COR-L47 (cell line): ENCODE data around the gene MICAL2.

Source experiments
- DNase-seq: peaks from one replicate; lab custom pipeline; 2025; lab: John Stamatoyannopoulos, UW

Gene MICAL2

DNA sequence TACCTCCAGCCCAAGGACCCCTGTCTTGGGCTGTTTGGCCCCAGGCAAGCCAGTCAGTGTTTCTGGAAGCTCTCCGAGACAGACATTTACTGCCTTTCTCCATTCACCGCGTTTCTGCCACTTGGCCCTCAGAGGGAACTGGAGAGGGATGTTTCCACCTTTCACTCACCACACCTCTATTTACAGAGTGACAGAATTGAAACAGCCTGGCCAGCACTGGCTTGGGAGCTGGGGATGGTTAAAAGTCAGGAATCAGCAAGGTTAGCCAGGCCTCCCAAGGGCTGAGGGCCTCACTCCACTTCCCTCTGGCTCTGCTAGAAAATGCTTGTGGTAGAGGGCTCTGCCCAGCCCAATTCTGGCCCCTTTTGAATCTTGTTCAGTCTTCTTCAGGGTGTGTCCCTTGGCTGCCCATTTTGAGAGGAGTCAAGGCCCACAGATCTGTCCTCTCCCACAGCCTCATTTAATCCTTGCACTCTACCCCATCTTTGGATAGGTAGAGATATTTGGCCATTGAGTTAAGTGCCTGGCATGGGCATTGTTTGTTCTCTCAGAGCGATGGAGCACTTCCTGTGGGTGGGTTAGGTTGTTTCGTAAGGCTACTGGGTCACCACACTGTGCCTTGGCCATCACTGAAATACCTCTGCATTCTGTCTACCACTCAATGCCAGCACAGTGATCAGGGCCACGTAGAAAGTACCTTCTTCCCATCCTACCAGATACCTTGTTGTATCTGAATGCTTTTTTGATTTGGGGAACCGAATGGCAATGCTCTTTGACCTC is 119.2 kb downstream of the MICAL2 start:
- no peak for DNase-seq

DNA sequence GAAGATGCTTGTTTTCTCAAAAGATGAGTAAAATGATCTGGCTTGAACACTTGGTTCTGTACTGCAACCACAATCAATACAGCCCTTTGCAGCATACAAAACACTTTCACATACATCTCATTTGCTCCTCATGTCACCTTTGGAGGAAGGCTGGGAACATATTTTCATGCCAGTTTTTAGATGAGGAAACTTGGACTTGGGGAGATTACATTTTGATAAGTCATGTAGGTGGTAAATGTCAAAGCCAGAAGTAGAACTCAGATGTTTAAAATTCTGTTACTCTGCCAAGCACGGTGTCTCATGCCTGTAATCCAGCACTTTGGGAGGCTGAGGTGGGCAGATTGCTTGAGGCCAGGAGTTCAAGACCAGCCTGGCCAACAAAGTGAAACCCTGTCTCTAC is 121.8 kb downstream of the MICAL2 start:
- DNase-seq = no peak

DNA sequence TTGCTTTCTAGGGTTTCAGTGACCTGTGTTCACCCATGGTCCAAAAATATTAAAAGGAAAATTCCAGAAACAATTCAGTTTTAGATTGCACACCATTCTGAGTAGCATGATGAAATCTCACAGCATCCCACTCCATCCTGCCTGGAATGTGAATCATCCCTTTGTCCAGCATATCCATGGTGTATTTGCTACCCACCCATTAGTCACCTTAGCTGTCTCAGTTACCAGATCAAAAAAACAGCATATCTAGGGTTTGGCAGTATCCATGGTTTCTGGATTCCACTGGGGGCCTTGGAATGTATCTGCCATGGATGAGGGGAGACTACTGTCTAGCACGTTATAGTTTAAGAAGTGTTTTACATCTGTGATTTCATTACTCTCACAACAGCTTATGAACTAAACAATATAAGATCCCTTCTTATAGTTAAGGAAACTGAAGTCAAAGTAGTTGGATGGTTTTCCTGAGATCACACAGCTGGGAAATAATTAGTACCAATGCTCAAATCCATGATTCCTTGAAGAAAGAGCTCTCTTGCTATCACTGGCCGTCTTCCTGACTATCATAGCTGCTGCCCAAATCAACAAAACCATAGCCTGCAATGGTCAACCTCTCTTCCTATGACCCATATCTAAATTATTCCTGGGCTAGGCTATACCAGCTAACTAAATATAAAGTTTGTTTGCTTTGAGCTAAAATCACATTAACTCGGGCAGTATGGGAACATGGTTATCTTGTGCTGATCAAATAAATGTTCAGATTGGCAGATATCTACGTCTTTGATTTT is 122.6 kb downstream of the MICAL2 start:
- no peak for DNase-seq

DNA sequence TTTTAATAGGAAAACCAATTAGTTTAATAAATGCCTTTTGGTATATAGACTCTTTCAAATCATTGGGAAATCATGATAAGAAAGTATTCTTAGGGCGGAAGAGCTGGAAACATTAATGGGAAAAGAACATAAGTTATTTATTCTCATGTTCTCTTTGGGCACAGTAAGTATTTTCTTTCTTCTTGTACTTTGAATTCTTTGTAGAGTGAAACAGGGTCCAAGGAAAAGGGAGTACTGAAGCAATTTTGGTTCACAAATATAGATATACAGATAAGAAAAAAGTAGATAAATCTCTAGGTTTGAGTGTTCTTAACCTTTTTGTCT is 123.2 kb downstream of the MICAL2 start:
- no peak for DNase-seq

DNA sequence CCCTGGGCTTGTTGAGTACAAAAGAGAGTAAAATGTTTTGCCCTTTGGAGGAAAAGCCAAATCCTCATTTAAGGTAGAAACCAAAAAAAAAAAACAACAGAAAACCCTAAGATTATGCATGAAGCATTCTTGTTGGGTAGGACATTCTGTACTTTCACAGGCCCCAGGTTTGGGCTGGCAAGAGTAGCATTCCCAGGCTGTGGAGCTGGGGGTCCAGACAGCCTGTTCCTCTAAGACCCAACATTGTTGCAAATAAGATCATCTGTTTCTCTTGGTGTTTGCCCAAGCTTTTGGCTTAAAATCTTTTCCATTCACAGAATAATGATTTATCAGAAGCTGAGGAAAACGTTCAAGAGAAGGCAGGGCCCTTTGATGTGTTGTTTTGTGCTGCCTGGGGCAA is 123.8 kb downstream of the MICAL2 start:
- DNase-seq = no peak

DNA sequence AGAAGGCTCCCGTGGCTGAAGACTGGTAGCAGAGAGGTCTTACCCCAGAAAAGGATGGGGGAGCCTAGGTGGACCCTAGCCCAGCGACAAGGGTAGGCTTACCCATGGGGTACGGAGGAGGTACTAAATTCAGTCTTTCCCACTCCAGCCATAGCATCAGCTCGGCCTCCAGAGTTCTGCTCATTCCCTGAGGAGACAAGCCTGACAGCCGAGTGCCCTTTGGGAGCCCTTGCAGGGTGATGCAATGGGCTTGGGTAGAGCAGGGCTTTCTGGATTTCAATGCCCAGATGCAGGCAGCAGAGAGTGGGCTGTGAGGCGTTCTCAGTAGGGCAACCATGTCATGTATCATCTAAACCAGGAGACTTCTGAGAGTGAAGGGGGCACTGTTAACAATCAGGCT is 124.7 kb downstream of the MICAL2 start:
- no peak for DNase-seq

DNA sequence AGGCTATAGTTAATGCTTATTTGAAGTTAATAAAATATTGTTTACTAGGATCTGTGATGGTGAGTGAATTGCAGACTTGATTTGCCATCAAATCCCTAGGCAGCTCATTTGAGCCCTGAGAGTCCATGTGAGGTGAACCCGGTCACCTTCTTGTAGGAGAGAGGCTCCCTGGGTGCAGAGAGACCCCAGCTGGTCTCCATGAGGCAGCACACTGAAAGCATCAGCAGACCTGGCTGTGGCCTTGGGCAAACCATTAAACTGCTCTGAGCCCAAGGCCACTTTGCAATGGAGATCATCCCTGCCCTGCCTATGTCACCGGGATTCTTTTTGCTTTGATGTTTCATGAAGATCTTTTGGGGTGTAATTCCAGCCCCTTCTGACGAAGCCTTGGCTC is 125.2 kb downstream of the MICAL2 start:
- DNase-seq = no peak

DNA sequence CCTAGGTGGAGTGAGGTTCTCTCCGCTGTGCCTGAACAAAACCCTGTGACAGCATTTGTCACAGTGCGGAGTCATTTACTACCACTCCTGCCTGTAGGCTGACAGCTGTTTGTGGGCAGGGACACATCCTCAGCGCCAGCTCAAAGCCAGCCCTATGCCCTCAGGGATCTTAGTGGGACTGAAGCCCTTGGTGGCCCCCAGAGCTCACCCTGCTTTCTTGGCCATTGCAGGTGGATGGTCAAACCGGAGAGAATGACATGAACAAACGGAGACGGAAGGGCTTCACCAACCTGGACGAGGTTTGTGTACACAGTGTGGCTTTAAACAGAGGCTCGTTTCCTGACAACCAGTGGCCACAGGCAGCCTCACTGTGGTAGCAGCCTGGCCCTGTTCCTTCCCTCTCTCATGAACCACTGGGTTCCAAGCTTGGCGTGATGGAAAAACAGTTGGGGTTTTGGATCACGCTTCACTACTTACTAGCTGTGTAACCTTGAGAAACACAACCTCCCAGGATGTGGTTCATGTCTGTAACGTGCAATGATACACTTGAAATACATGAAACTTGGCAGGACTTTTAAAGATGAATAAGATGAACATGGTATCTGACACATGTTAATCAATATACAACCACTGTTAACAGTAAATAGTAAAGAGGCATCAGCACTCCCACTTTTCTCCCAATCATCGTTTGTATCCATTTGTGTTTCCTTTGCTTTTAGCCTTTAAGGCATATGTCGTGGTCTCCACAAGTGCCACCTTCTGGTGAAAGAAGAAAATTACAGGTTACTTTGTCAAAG is 125.8 kb downstream of the MICAL2 start:
- peak; percentile 46 for DNase-seq

DNA sequence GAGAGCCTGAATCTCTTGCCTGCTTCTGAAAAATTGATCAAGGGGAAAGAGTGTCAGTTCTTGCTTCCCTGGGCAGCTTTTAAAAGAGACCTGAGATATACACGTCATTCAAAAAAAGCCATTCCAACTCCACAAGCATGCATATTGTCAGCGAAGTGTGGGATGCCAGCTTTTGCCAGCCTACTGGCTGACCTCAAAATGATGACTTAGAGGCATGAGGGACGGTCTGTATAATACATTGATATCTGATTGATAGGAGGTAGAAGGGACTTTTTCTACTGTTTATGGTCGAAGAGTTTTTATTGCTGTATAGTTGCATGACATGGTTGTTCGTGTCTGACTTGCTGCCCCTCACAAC is 126.3 kb downstream of the MICAL2 start:
- no peak for DNase-seq

DNA sequence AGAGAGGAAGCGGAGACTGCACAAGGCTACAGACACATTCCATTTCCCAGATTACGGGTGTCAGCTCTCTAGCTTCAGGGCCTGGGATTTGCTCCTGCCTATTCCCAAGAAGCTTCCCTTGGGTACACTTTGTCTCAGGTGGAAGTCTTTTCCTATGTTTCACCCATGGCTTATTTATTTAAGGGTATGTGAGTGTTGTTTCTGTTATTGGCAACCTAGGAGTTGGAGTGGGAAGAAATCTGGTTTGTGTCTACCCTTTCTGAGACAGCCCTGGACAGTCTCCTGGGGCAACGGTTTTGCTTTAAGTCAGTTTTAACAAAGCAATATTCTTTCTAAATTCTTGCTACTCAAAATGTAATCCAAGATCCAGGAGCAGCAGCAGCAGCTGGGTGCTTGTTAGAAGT is 127.0 kb downstream of the MICAL2 start:
- no peak for DNase-seq

DNA sequence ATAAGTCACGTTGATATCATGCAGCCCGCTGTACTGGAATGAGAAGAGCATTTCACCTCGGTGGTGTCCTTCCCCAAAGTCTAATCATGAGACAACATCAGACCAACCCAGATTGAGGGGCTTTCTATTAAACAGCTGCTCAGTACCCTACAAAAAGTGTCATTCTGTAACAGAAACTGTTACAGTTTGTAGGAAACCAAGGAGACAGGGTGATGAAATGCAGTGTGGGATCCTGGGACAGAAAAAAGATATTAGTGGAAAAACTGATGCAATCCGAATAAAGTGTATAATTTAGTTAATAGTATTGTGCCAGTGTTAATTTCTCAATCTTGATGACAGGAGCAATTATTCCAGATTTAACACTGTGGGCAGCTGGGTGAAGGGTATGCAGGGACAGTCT is 128.0 kb downstream of the MICAL2 start:
- DNase-seq = no peak

DNA sequence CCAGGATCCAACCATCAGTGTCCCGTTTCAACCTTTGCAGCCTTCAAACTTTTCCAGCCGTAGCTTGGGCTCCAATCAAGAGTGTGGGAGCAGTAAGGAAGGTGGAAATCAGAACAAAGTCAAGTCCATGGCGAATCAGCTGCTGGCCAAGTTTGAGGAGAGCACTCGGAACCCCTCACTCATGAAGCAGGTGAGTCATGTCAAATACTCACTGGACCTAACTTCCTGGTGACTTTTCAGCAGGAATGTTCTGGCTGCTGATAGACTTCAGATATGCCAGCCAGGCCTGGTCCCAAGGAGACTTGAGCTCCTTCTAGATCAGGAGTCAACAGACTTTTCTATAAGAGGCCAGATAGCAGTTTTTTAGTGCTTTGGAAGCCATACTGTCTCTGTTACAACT is 129.0 kb downstream of the MICAL2 start:
- DNase-seq = no peak

DNA sequence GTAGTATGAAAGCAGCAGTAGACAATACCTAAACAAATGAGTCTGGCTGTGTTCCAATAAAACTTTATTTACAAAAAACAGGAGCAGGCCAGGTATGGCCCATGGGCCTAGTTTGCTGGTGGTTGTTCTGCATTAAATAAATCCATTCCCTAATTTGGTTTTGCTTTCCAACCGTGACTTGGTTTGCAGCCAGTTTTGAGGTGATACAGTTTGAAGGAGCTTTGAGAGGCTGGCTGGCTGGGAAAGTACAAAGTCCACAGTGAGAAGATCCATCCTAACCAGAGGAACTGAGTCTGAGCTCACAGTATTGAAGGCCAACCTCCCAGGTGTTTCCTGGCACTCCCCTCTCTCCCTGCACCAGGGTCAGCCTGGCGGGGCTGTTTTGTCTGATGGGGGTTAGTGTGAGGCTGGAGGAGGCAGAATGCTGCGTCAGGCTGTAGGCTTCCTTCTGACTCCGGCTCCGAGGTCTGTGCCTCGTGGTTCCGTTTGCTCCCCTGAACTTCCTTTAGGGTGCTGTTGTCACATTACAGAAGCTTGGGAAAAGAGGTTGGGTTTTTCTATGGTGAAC is 129.5 kb downstream of the MICAL2 start:
- peak; percentile 42 for DNase-seq

DNA sequence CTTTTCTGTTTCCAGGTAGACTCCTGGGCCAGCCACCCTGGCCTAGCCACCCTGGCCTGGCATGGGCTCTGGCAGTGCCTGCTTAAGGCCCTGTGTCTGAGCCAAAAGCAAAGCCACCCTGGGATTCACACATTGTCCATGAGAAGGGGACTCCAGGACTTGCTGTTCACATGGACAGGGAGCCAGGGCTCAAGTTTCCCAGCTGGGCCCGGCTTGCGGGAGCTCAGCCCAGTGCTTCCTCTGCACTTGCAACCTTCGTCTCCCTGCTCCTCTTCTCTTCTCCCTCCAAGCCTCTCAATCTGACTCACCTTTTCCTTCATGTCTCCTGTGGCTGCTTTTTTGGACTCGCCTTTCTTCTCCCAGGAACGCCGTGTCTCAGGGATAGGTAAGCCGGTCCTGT is 130.3 kb downstream of the MICAL2 start:
- DNase-seq = no peak

DNA sequence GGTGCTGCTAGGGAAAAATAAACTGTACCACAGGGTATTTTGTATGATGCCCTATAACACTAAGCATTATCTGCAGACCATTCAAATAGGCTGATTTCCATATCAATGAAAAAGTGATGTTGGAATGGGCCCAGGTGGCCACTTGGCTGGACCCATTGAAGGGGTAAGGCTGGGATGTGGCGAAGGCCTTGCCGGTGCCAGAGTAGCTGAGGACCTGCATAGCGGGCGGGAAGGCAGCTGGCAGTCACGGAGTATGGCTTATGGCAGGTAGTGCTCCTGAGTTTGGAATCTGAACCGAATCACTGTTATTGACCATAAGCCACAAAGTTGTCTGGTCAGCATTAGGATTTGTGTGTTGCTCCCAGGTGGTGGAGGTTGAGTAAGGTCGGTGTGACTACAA is 131.0 kb downstream of the MICAL2 start:
- peak; percentile 40 for DNase-seq

DNA sequence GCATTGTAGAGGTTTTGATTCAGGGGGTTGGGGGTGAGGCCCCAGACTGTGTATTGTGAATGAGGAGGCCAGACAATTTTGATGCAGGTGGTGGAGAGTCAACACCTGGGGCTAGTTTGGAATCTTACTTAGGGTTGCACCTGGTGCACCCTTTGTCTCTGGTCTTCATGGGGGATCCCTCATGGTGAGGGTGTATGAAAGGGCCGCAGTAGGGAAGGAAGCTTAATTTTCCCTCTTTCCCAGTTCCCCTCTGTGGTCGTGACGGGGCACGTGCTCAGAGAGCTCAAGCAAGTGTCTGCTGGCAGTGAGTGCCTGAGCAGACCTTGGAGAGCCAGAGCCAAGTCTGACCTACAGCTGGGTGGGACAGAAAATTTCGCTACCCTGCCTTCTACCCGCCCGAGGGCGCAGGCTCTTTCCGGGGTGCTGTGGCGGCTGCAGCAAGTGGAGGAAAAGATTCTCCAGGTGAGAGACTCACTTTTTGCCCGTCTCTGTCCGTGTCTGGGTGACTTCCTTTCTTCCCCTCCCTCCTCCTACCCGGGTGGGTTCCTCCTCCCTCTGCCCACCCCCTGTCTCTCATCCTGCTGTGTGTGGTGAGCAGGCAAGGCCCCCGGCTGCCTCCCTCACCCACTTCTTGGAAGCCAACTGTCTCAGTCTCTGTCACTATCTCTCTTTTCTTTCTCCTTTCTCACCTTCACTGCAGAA is 131.7 kb downstream of the MICAL2 start:
- DNase-seq = peak; percentile 94

DNA sequence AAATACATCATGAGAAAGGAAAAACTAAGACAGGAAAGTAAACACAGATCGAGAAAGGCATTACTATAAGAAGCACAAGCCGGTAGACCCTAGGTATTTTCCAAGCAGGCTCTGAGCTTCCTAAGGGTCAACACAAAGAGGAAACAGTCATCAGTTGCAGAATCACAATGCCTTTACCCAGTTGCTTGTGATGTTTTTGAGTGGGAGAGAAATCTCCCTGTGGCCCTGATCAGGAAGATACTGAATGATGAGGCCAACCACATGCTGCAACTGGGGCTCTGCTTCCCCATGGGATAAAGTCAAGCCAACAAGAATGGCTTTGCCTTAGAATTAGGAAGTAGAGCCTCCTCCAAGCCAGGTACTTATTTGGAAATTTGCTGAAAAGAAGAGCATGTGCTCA is 132.6 kb downstream of the MICAL2 start:
- no peak for DNase-seq

DNA sequence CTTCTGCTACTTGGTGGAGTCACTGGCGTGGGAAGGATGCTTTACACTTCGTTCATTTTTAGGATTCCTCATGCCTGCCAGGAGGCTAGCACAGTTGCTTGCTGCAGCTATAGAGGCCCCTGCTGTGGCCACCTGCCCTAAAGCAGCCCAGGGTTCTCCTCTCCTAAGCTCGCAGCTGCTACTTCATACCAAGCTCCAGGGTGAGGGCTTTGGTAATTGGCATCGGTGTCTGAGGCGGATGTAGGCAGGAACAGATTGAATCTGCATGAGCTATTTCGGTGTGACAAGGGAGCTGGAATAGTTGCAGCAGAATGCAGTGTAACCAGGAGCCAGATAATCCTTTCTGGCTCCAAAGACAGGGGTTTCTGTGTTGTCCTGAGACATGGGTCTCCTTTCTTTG is 133.1 kb downstream of the MICAL2 start:
- DNase-seq = peak; percentile 76

DNA sequence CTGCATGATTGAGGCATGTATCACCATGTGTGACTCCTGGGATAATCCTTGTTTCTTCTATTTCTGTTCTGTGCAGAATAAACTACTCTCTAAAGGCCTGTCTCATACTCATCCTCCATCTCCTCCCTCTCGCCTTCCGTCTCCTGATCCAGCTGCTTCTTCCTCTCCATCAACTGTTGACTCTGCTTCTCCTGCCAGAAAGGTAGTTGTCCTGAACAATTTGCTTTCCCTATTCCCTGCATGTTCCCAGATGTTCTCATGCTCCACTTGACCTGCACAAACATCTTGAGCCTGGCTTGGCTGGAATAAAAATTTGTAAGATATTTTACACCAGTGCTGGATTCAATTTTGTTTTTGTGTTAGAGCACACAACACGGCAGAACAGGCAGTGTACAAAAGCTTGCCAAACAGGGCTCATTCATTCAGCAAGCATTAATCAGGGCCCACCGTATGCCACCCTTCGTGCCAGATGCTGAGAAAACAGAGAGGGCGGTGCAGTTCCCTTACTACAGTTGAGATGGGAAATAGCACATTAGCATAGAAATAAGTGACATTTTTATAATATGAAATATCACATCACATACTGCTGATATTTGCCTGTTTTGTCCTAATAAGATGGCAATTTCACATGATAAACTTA is 133.6 kb downstream of the MICAL2 start:
- no peak for DNase-seq

DNA sequence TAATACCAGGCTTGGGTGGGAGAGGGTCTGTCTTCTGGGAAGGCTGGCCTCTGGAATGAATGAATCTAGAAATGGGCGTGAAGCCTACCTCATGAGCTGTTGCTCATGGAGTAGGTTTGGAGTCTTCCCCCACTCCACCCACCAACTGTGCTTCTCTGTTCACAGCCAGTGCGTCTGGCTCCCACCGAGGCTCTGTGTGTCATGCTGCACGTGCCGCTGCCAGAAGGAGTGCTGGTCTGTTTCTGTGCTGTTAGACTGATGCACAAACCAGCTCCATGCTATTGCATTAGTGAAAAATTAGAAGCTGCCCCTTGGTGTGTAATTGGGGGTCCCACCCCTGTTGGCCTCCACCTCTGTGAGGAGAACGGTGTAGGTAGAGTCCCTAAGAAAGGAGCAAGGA is 134.7 kb downstream of the MICAL2 start:
- no peak for DNase-seq

DNA sequence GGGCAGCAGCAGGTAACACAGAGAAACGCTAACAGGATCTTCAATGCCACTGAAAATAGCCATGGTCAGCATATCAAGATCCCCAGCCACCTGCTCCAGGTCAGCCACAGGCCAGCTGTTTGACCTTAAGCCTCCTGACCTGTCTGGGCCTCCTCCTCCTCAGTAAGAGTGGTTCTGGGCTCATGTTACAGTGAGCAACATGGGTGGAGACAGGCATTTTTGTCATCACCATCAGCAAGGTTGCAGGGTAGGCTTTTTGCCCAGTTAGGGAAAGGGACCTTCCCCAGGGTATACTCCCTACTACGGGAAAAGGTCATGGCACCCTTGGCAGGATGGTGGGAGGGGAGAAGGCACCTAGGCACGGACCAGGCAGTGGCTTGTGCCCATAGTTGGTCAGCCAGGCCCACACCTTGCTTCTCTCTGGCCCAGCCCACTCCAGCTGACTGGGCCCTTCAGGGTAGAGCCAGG is 135.2 kb downstream of the MICAL2 start:
- DNase-seq = no peak
